Hepatocyte (in vitro differentiated cells): ENCODE results near the gene NOP56.

Source experiments
- EZH2 ChIP-seq: fragments of 200-600 bp; sonication (generic); IDR thresholded peaks from 2 replicates; pipeline ENCODE4 v1.6.1; 2016; ENCODE audit warnings: antibody characterized with exemption, mild to moderate bottlenecking, borderline replicate concordance
- EZH2phosphoT487 ChIP-seq: fragments of 200-600 bp; sonication (generic); IDR thresholded peaks from one replicate; pipeline ENCODE4 v1.6.1; 2018; ENCODE audit warnings: antibody characterized with exemption, mild to moderate bottlenecking, low read depth, moderate library complexity; ENCODE audit not compliant: unreplicated experiment, severe bottlenecking
- TF ChIP-seq, protein P1 (sequence below): fragments of 200-600 bp; sonication (generic); IDR thresholded peaks from 2 replicates; pipeline ENCODE4 v1.5.1; 2016; ENCODE audit warnings: antibody characterized with exemption, mild to moderate bottlenecking; ENCODE audit not compliant: poor library complexity

DNA sequence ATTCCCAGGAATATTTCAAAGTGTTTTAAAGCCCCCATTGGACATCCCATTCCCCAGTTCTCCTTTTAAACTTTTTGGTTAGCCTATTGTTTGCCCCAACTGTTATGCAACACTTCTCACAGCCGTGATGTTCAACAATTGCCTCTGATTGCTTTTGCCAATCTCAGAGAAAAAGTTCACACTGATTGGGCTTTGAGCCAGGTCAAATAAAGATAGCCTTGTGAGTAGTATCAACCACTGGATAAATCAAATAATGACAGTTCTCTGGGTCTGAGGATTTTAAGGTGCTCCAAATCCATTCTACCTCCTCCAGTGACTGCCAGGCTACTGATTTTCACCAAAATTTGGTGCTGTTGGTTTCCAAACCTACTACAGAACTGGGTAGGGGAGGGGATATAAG lies 19.1 kb upstream of the NOP56 start:
- TF ChIP-seq, protein P1, sequence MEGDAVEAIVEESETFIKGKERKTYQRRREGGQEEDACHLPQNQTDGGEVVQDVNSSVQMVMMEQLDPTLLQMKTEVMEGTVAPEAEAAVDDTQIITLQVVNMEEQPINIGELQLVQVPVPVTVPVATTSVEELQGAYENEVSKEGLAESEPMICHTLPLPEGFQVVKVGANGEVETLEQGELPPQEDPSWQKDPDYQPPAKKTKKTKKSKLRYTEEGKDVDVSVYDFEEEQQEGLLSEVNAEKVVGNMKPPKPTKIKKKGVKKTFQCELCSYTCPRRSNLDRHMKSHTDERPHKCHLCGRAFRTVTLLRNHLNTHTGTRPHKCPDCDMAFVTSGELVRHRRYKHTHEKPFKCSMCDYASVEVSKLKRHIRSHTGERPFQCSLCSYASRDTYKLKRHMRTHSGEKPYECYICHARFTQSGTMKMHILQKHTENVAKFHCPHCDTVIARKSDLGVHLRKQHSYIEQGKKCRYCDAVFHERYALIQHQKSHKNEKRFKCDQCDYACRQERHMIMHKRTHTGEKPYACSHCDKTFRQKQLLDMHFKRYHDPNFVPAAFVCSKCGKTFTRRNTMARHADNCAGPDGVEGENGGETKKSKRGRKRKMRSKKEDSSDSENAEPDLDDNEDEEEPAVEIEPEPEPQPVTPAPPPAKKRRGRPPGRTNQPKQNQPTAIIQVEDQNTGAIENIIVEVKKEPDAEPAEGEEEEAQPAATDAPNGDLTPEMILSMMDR = no peak
- no peak for TF ChIP-seq EZH2
- TF ChIP-seq EZH2phosphoT487 = no peak
